Heart left ventricle (tissue), 16 donors: Measurements from ENCODE around the gene TCF23. TPM values are rescaled to one million over a fixed set of nuclear protein-coding genes. Genes with fewer than 3 reads are reported as not detected.

Experiments used
- ATAC-seq, 4 donors: fragments of 200-7000 bp; cut with Tn5 transposase; one replicate each; pipeline ENCODE4 v1.9.1; 2020 to 2022; ENCODE audit warnings: moderate library complexity in 4 of 4, mild to moderate bottlenecking in 3 of 4, moderate number of reproducible peaks in 1 of 4
- DNase-seq, 5 donors: peaks; one replicate each; pipeline ENCODE4 v3.0.0-alpha.2; 2020
- H3K27ac ChIP-seq, 12 donors: fragments of 200-600 bp; sonication (generic) in 4 of 12; one replicate each; pipeline versions ENCODE4 v1.5.0 to v1.8.0; 2016 to 2022; ENCODE audit warnings: mild to moderate bottlenecking in 2 of 12
- H3K27me3 ChIP-seq, 9 donors: fragments of 200-600 bp; sonication (generic) in 2 of 9; one replicate each; pipeline versions ENCODE4 v1.5.1 to v1.8.0; 2016 to 2022; ENCODE audit warnings: mild to moderate bottlenecking in 3 of 9
- H3K36me3 ChIP-seq, 9 donors: fragments of 200-600 bp; sonication (generic) in 2 of 9; one replicate each; pipeline versions ENCODE4 v1.5.0 to v1.8.0; 2018 to 2022; ENCODE audit warnings: mild to moderate bottlenecking in 2 of 9
- H3K4me1 ChIP-seq, 12 donors: fragments of 200-600 bp; sonication (generic) in 4 of 12; one replicate each; pipeline versions ENCODE4 v1.5.0 to v1.8.0; 2016 to 2022; ENCODE audit warnings: mild to moderate bottlenecking in 3 of 12
- H3K4me3 ChIP-seq, 12 donors: fragments of 200-600 bp; sonication (generic) in 4 of 12; one replicate each; pipeline versions ENCODE4 v1.5.0 to v1.8.0; 2017 to 2022; ENCODE audit warnings: mild to moderate bottlenecking in 9 of 12, moderate library complexity in 4 of 12
- H3K9me3 ChIP-seq, 12 donors: fragments of 200-600 bp; sonication (generic) in 4 of 12; one replicate each; pipeline versions ENCODE4 v1.5.0 to v1.8.0; 2016 to 2022; ENCODE audit warnings: mild to moderate bottlenecking in 1 of 12
- CTCF ChIP-seq, 12 donors: fragments of 200-600 bp; sonication (generic) in 4 of 12; IDR thresholded peaks; one replicate each; pipeline versions ENCODE4 v1.5.0 to v1.8.0; 2018 to 2022; ENCODE audit warnings: antibody characterized with exemption in 12 of 12, mild to moderate bottlenecking in 5 of 12
- POLR2A ChIP-seq, 2 donors: fragments of 450-650 bp; IDR thresholded peaks; one replicate each; pipeline ENCODE4 v1.6.1; 2017; ENCODE audit warnings: antibody characterized with exemption in 2 of 2, mild to moderate bottlenecking in 2 of 2, moderate library complexity in 2 of 2
- WGBS, 4 donors: extraction: QIAGEN DNeasy Blood & Tissue Kit in 2 of 4; methylation state at CpG; one replicate each; pipeline versions ENCODE4 v1.1.5 to v1.1.7; 2013 to 2018; 5-methylcytosine and 5-hydroxymethylcytosine counted together
- intact Hi-C, 10 donors: fragments of 100-400 bp; cut with DNase I; formaldehyde crosslinking; loops; one replicate each; pipeline versions ENCODE4 v1.11.1 to v1.14.2; 2022
- polyA plus RNA-seq, 2 donors: library from polyadenylated mRNA; stranded (reverse); fragments of 200-250 nt; gene quantifications; one replicate each; pipeline ENCODE4 v1.2.3, GENCODE V29; 2013
- total RNA-seq, 9 donors: library from RNA; depleted of rRNA in 2 of 9; stranded (reverse); fragments of >200 nt in 2 of 9; fragmentation: NEBNext Ultra II Directional in 3 of 9; extraction: Animal tissue kit (Norgen Biotek cat#: 25700) in 3 of 9; gene quantifications; one replicate each; pipeline versions ENCODE4 v1.1.0 to v1.2.4, GENCODE V29; 2016 to 2023
- donor health status: ischemic (EF 13 %, LVEDD 7.1; RV severe dilation, severe dysfunction).
- donor health status: healthy with polysubstance abuse.
- donor health status: DM: no; HTN: yes; CAD: no.
- donor health status: DM: no; HTN: no; CAD: no.
- donor health status: ischemic (EF 25% LVEDD 6.9; RV normal size, moderate dysfunction).
- donor health status: ischemic (EF 25% LVEDD 5.7; RV mildly dilated, moderate dysfunction).
- donor health status: healthy.
- donor health status: DM: yes; HTN: yes; CAD: no.
- donor health status: ischemic (EF 35%, LVEDD 5.7; RV mildly dilated, moderate dysfunction).
- donor health status: nonischemic (EF 11% LVEDD 7.7; RV severe dilation, severe dysfunction).
- donor health status: DM: yes; HTN: yes; CAD: no.
- donor health status: PGD.
- donor health status: ischemic (EF 29% LVEDD 5.4; RV normal size, mild dysfunction).
- donor health status: nonischemic (EF 23%, LVEDD 6.1; RV moderate dilation, normal function).

Gene TCF23
- total and polyA plus RNA-seq, 11 donors: 0.04 to 0.85 (median 0.07) TPM; not detected in 6

GRCh38 chr2:27126252-27126710 is 22.5 kb upstream of the TCF23 start:
- WGBS, 4 donors: 35 to 44% (median 38%) methylated on average over 5 of the region's 5 CpGs
- Histone ChIP-seq H3K4me3 (no peak overlapping the region), H3K36me3 (peaks cover 0 to 23% (median 20%) of the 10 kb centered on the region in 9 donors), H3K27me3 (no peaks in the 10 kb centered on the region), H3K9me3 (no peaks in the 10 kb centered on the region), H3K27ac (peak overlapping the region in 4 of 12 donors; percentile 49 to 74 (median 58)), H3K4me1 (peaks cover 0 to 15% (median 12%) of the 10 kb centered on the region in 12 donors)
- intact Hi-C loops: loop anchor here in 1 of 10 donors (2.0 kb wide), 1 partner anchor 27 kb away; no protein-coding TSS in a partner anchor
- ATAC-seq (peak; percentile 53 to 78 (median 62)), DNase-seq (peak in 2 of 5 donors; percentile 36 to 37)
- TF ChIP-seq CTCF (IDR thresholded peaks at IDR 0.05): no peak
- no peak for TF ChIP-seq POLR2A (IDR thresholded peaks at IDR 0.05)

GRCh38 chr2:27127883-27128667 is 20.7 kb upstream of the TCF23 start:
- DNase-seq (no peak), ATAC-seq (no peak)
- Histone ChIP-seq H3K27ac (no peak overlapping the region), H3K27me3 (no peaks in the 10 kb centered on the region), H3K9me3 (no peaks in the 10 kb centered on the region), H3K4me1 (peaks cover under 1 to 18% (median 11%) of the 10 kb centered on the region in 12 donors), H3K4me3 (no peak overlapping the region), H3K36me3 (peaks cover 0 to 40% (median 34%) of the 10 kb centered on the region in 9 donors)
- TF ChIP-seq CTCF (IDR thresholded peaks at IDR 0.05) (no peak), POLR2A (IDR thresholded peaks at IDR 0.05) (no peak)
- intact Hi-C loops: loop anchor here in 1 of 10 donors (2.0 kb wide), 1 partner anchor 29 kb away; no protein-coding TSS in a partner anchor
- WGBS, 4 donors: 87 to 89% (median 88%) methylated on average over 9 of the region's 9 CpGs

- intact Hi-C loops: no loop called here
- peaks cover 0 to 40% (median 34%) of the 10 kb centered on the region in 9 donors for H3K36me3 ChIP-seq
- peaks cover 7 to 19% (median 13%) of the 10 kb centered on the region in 12 donors for H3K4me1 ChIP-seq
- TF ChIP-seq POLR2A (IDR thresholded peaks at IDR 0.05) (no peak), CTCF (IDR thresholded peaks at IDR 0.05) (no peak)
- H3K27me3 ChIP-seq: no peaks in the 10 kb centered on the region
- ATAC-seq (no peak), DNase-seq (no peak)
- no peaks in the 10 kb centered on the region for H3K9me3 ChIP-seq
- H3K4me3 ChIP-seq: no peak overlapping the region
- 73 to 83% (median 80%) methylated on average over 11 of the region's 11 CpGs for WGBS, 4 donors
- no peak overlapping the region for H3K27ac ChIP-seq
Measured at GRCh38 chr2:27128668-27129571, 19.9 kb upstream of the TCF23 start.
